HFF-Myc (cell line): Measurements from ENCODE around the gene ZP1.

Experiments
- DNase-seq: peaks from one replicate; pipeline ENCODE4 v3.0.0-alpha.2; 2011; ENCODE audit warnings: low read depth; ENCODE audit errors: extremely low read depth
- H3K4me3 ChIP-seq: replicated peaks from 2 replicates; pipeline ENCODE4 v1.5.1; 2011; ENCODE audit warnings: low read depth, mild to moderate bottlenecking, control low read depth, low read length
- CTCF ChIP-seq: IDR thresholded peaks from 2 replicates; pipeline ENCODE4 v1.5.1; 2012; ENCODE audit warnings: mild to moderate bottlenecking, low read depth, low read length, control low read depth; ENCODE audit errors: missing control alignments

ZP1 gene

DNA sequence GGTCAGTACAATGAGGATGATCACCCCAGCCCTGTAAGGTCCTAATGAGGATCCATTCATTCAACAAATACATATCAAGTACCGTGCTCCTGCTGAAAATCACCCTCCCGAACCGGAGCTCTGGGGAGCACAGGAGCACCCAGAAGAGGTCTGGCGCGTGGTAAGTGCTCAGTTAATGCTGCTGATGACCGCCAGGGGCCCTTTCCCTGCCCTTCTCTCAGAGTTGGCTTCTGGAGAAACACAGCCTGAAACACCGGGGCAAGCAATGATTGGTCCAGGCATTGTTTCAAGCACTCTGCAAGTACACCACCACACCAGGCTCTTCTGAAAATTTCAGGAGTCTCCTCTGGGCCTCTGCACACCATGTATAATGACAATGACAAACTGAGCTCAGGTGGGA, 29.2 kb upstream of the ZP1 start:
- DNase-seq, result no peak
- H3K4me3 ChIP-seq, result no peak overlapping the region
- peak; percentile 31 for TF ChIP-seq CTCF

- TF ChIP-seq CTCF, result no peak
- peak; percentile 43 for DNase-seq
- no peak overlapping the region for H3K4me3 ChIP-seq
Observed at GRCh38 chr11:60840470-60841430, 26.6 kb upstream of the ZP1 start.

- TF ChIP-seq CTCF, result no peak
- peak; percentile 87 for DNase-seq
- H3K4me3 ChIP-seq, result peak within 1 kb of the TSS; percentile 100
Observed at GRCh38 chr11:60841797-60842667, 25.3 kb upstream of the ZP1 start, which contains the start of gene CCDC86. CCDC86 (plus strand) TSS chr11:60842113; CDS start chr11:60842125, 12 bp downstream.

DNA sequence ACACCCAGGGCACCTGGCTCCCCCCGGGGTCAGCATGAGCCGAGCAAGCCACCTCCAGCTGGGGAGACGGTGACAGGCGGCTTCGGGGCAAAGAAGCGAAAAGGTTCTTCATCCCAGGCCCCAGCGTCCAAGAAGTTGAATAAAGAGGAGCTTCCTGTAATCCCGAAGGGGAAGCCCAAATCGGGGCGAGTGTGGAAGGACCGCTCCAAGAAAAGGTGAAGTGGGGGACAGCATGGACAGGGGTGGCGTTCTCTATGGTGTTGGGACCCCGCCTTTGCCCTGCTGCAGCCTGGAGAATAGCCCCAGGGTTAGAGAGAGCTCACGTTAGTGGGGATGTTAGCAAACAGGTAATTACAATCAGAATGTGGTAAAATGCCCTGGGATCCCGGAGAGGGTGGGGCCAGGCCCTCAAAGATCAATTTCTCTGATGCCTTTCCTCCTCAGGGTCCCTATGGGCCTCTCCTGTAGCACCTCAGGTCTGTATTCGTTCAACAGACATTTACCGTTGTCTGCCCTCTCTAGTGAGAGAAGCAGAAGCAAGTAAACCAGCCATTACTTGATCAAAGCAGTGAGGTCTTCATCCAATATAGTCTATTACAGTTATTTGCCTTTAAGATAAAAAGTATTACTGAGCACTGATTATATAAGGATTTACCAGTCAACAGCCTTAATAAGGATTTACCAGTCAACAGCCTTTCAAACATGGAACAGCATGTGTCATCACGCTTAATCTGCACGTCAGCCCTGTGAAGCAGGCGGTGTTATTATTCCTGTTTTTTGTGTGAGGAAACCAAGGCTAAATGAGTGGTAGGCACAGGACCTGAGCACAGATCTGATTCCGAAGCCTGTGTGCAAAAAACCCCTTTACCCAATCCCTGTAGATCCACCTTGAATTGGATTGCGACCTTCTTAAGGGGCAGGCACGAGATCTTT, 24.4 kb upstream of the ZP1 start:
- no peak for DNase-seq
- no peak for TF ChIP-seq CTCF
- peak overlapping the region; percentile 100 for H3K4me3 ChIP-seq

- DNase-seq, result no peak
- TF ChIP-seq CTCF, result no peak
- H3K4me3 ChIP-seq, result peak overlapping the region; percentile 100
Observed at GRCh38 chr11:60844045-60844869, 23.1 kb upstream of the ZP1 start.

DNA sequence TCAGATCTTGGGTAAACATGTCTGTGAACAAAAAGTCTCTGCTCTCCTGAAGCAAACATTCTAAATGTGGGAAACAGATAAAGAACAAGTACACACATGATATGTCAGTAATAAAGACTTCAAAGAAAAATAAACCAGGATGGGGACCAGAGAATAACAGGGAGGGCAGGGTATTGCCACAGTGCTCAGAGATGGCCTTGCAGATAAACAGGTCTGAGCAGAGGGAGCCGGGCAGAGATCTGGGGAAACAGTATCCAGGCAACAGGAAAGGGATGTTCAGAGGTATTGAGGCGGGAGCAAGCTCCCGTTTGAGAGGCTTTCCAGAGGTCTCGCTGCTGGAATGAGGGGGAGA, 22.5 kb upstream of the ZP1 start:
- no peak for DNase-seq
- H3K4me3 ChIP-seq, result peak overlapping the region; percentile 100
- no peak for TF ChIP-seq CTCF
